Bronchial epithelial cell (primary cell): ENCODE measurements around the gene CD82. TPM values are rescaled to one million over a fixed set of nuclear protein-coding genes. Genes with fewer than 3 reads are reported as not detected.
A peak's percentile ranks its signal among the peaks of the same experiment; 100 is the strongest.

Source experiments
- DNase-seq: peaks from one replicate; pipeline ENCODE4 v3.0.0-alpha.2; 2010; ENCODE audit warnings: low read depth
- FAIRE-seq: peaks from 2 replicates; lab custom pipeline; 2011; peaks lifted over from hg19 to GRCh38; lab: Jason Lieb, UNC
- H3K27me3 ChIP-seq: 2 replicates; pipeline ENCODE4 v1.5.1; 2011; ENCODE audit warnings: low read length; ENCODE audit not compliant: control insufficient read depth, insufficient read depth
- H3K36me3 ChIP-seq: 2 replicates; pipeline ENCODE4 v1.5.1; 2011; ENCODE audit warnings: low read length; ENCODE audit not compliant: control insufficient read depth, insufficient read depth
- H3K4me3 ChIP-seq: 2 replicates; pipeline ENCODE4 v1.5.1; 2011; ENCODE audit warnings: mild to moderate bottlenecking, low read depth, low read length, control low read depth
- CTCF ChIP-seq: IDR thresholded peaks from 2 replicates; pipeline ENCODE4 v1.5.1; 2011; ENCODE audit warnings: mild to moderate bottlenecking, moderate library complexity, low read length, control low read depth, inconsistent platforms; ENCODE audit not compliant: insufficient read depth, severe bottlenecking
- total RNA-seq: library from RNA; depleted of rRNA; stranded (reverse); fragments of >200 nt; gene quantifications from 2 replicates; pipeline ENCODE4 v1.2.1, GENCODE V29; 2014

The CD82 gene
- total RNA-seq, 1 donor from 2014 or later, result 48.7 TPM

- DNase-seq, result peak; percentile 92
- FAIRE-seq, result peak; percentile 96
- no peak for TF ChIP-seq CTCF
- Histone ChIP-seq H3K36me3 (peaks cover 8% of the 10 kb centered on the region), H3K4me3 (no peak overlapping the region), H3K27me3 (no peaks in the 10 kb centered on the region)
Measured at GRCh38 chr11:44568658-44569473, 3.4 kb downstream of the CD82 start.

DNA sequence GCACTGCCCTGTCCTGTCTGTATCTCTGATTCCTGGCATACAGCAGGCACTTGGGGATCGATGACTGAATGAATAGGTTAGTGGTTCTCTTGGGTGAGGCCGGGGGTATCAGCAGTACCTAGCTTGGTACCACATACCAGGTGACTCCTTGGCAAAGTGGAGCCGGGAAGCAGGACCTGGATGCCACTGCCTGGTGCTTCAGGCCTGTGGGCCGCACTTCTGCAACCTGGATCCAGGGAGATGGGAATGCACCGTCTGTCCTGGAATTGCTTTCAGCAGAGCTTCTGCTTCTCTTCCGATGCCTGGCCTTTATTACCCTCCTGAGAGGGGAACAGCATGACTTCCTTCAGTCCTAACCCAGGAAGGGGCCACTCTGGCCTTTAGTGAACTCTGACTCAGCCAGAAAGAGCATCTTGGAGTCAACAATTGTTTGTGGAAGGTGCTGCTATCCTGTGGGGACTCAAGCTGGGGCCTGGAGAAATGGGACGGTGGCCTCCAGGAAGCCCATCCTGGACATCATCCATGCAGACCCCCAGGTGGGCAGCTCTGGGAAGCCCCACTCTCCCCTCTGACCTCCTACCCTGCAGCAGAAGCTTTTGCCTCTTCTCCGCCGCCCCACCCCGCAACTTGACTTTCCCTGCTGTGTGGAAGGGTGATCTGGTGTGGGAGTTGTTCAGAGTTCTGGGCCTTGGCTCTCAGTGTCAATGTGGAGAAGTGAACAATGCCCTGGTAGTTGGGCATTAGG, 5.1 kb downstream of the CD82 start:
- Histone ChIP-seq H3K4me3 (no peak overlapping the region), H3K27me3 (no peaks in the 10 kb centered on the region), H3K36me3 (peaks cover 8% of the 10 kb centered on the region)
- TF ChIP-seq CTCF, result no peak
- FAIRE-seq (no peak), DNase-seq (no peak)

- no peaks in the 10 kb centered on the region for H3K27me3 ChIP-seq
- peaks cover 10% of the 10 kb centered on the region for H3K36me3 ChIP-seq
- FAIRE-seq (no peak), DNase-seq (no peak)
- no peak for TF ChIP-seq CTCF
- H3K4me3 ChIP-seq, result no peak overlapping the region
Measured at GRCh38 chr11:44571871-44572270, 6.4 kb downstream of the CD82 start.

GRCh38 chr11:44572436-44572835, 7.0 kb downstream of the CD82 start:
- no peak for TF ChIP-seq CTCF
- no peaks in the 10 kb centered on the region for H3K27me3 ChIP-seq
- H3K36me3 ChIP-seq, result peaks cover 10% of the 10 kb centered on the region
- no peak overlapping the region for H3K4me3 ChIP-seq
- no peak for DNase-seq
- FAIRE-seq, result no peak

- Histone ChIP-seq H3K27me3 (no peaks in the 10 kb centered on the region), H3K4me3 (no peak overlapping the region), H3K36me3 (peaks cover 10% of the 10 kb centered on the region)
- DNase-seq (no peak), FAIRE-seq (no peak)
- TF ChIP-seq CTCF, result no peak
Measured at GRCh38 chr11:44572884-44573283, 7.4 kb downstream of the CD82 start.
